Hindlimb muscle (tissue), 1 donor: Measurements from ENCODE around the gene OLFML2B. TPM values are rescaled to one million over a fixed set of nuclear protein-coding genes. Genes with fewer than 3 reads are reported as not detected.

ENCODE experiments used
- DNase-seq: peaks from one replicate; pipeline ENCODE4 v3.0.0-alpha.2; 2013
- polyA plus RNA-seq: library from polyadenylated mRNA; unstranded; fragments of 120-200 nt; gene quantifications from one replicate; pipeline ENCODE4 v1.2.1, GENCODE V29; 2013; ENCODE audit not compliant: insufficient read length

OLFML2B gene
- polyA plus RNA-seq, 1 donor: 85.0 TPM

GRCh38 chr1:161943737-161944136, 79.9 kb downstream of the OLFML2B start:
- DNase-seq: no peak

DNA sequence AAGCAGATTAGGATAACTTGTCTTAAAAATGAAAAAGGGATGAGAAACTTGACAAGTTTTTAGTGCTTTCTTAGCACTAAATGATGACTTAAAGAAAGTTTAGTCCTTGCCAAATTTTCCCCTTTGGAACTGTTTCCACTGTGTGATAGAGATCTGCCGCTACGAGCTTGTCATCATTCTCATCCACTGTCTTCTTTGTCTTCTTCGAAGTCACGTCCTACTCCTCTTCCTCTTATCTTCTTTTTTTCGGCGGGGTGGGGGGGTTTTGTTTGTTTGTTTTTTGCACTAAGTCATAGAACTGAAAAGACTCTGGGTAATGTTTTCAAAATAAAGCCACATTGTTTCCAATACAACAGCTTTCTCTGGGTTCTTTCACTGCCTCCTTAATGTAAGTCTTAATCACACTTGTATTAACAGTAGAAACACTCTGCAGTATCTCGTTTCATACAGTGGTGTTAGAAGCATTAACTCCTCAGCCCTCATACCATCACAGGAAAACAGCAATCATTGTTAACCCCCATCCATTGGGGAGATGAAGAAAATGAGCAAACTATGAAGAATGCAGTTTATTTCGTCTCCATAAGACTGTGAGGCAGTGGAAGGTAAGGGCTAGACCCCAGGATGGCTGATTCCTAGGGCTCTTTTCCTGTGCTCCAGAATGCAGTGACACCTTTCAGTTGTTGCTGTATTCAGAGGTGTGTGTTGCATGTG, 81.8 kb downstream of the OLFML2B start:
- no peak for DNase-seq

DNA sequence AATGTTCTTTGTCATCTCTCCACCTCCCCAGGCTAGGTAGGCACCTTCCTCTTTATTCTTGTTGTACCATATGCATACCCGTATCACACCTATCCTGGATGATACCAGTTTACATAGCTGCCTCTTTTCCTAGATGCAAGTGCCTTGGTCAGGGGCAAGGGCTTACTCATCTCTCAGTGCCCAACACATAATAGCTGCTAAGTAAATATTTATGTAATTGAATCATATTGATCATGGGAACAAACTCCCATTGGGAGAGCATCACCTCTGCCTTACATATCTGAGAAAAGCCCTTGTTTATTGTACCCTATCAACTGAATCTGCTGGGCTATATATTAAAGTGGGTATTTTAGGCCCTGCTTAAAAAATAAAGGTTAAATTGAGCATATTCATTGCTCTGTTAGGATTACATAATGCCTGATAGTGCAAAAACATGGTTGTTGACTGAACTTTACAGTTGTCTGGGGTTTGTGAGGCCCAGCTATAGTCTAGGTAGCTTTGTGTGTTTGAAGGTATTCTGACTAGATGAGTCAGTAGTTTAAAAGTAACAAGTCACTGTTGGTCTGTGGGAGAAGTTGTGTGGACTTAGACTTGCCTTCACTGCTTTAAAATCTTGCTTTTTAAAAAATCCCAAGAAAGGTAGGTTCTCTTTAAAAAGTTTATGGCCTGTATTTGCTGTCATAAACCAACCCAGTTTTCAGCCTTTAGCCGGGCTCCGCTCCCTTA, 82.6 kb downstream of the OLFML2B start:
- no peak for DNase-seq

DNA sequence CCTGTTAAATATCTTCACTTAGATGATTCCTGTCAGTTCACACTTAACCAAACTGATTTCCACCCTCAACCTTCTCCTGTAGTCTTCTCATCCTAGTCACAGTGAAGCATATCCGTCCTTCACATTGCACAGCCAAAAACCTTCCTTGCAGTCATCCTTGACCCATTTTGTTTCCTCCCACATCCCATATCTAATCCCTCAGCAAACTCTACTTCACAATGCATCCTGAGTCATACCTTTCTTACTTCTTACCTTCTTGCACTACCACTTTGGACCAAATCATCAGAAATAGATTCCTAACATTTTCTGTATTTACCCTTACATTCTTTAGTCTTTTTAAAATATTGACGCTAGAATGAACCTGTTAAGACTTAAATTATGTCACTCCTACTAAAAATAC, 86.9 kb downstream of the OLFML2B start:
- DNase-seq: no peak

- DNase-seq: no peak
Observed at GRCh38 chr1:161935264-161935663, 88.4 kb downstream of the OLFML2B start.

DNA sequence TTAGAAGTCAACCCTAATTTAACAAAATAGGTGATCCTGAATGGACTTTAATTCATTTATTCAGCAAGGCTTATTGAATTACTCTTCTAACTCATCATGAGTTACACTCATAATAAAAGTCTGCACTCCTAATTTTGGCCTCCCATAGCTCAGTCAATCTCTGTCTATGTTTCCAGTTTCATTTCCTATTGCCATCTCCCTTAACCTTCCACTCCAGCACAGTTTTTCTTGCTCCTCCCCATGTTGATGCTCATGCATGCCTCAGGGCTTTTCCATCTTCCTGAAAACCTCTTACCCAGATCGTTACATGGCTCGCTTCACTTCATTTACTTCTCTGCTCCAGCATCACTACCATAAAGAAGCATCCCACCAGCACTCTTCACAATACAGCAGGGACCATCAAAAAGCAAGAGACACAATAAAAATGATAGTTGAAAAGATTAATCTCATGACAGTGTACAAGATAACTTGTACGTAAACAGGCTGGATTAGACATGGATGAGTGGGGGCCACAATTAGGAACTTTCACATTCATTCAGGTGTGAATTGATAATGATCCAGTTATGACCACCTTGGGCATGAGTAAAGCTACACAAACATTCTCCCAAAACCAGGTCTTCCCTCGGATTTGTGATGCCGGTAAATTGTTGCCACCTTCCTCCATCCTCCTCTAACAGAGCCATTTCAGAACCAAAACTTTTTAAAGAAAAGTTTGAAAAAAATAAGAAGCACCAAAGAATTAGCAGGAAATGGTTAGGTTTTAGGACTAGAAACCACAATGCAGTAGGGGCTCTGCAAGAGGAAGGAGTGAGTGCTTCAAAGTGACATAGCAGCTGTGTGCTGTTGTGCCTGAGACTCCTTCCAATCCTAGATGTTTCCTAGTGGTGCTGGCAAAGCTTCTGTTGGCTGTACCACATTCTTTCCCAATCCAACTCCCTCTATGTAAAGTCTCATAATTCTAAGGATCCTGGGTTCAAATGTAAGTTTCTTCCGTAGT, 89.8 kb downstream of the OLFML2B start:
- DNase-seq: no peak

Other genes with a start within 250 kb of the OLFML2B start
- gene NOS1AP, start 45.8 kb upstream of the OLFML2B start, polyA plus RNA-seq: 1.1 TPM